HEK293T (cell line): ENCODE results near the gene LRRC4B.
"Not testable (repeated sequence)": the region's sequence is repeated elsewhere in the genome, so short reads cannot be mapped to it uniquely, and the experiment has no call there.

Experiments used
- CTCF ChIA-PET: fragments of 350-600 bp; formaldehyde crosslinking; extraction: SDS; loops from one replicate; lab custom pipeline; 2021; ENCODE audit warnings: antibody characterized with exemption, inconsistent platforms; lab: Yijun Ruan, JAX
- POLR2A ChIA-PET: fragments of 350-600 bp; formaldehyde crosslinking; extraction: SDS; loops from one replicate; lab custom pipeline; 2020; ENCODE audit warnings: antibody characterized with exemption, inconsistent platforms; lab: Yijun Ruan, JAX
- DNase-seq: peaks from one replicate; pipeline ENCODE4 v3.0.0; 2012; ENCODE audit warnings: mixed read lengths; ENCODE audit errors: extremely low spot score
- ARNT ChIP-seq: fragments of 450-650 bp; IDR thresholded peaks from 2 replicates; pipeline ENCODE4 v1.6.1; 2017; ENCODE audit warnings: mild to moderate bottlenecking
- BHLHE40 ChIP-seq: fragments of 450-650 bp; IDR thresholded peaks from 2 replicates; pipeline ENCODE4 v1.6.1; 2016; ENCODE audit warnings: mild to moderate bottlenecking, moderate library complexity, borderline replicate concordance
- CTBP1 ChIP-seq: fragments of 450-650 bp; IDR thresholded peaks from 2 replicates; pipeline ENCODE4 v1.6.1; 2016; ENCODE audit warnings: borderline replicate concordance
- ELF4 ChIP-seq: fragments of 450-650 bp; IDR thresholded peaks from 2 replicates; pipeline ENCODE4 v1.6.1; 2017; ENCODE audit warnings: antibody characterized with exemption
- FOXA1 ChIP-seq: fragments of 450-650 bp; IDR thresholded peaks from 2 replicates; pipeline ENCODE4 v1.6.1; 2016; ENCODE audit warnings: mild to moderate bottlenecking
- FOXK2 ChIP-seq: fragments of 450-650 bp; IDR thresholded peaks from 2 replicates; pipeline ENCODE4 v1.6.1; 2016; ENCODE audit warnings: mild to moderate bottlenecking
- FOXM1 ChIP-seq: fragments of 450-650 bp; IDR thresholded peaks from 2 replicates; pipeline ENCODE4 v1.6.1; 2017; ENCODE audit warnings: mild to moderate bottlenecking, borderline replicate concordance
- HDGF ChIP-seq: fragments of 450-650 bp; IDR thresholded peaks from 2 replicates; pipeline ENCODE4 v1.6.1; 2017; ENCODE audit warnings: antibody characterized with exemption, borderline replicate concordance
- L3MBTL2 ChIP-seq: fragments of 450-650 bp; conservative IDR thresholded peaks from 2 replicates; pipeline ENCODE4 v1.6.1; 2016; ENCODE audit warnings: mild to moderate bottlenecking
- LEF1 ChIP-seq: fragments of 450-650 bp; IDR thresholded peaks from 2 replicates; pipeline ENCODE4 v1.6.1; 2017; ENCODE audit warnings: mild to moderate bottlenecking, borderline replicate concordance
- NFRKB ChIP-seq: fragments of 450-650 bp; IDR thresholded peaks from 2 replicates; pipeline ENCODE4 v1.6.1; 2016; ENCODE audit warnings: mild to moderate bottlenecking, moderate library complexity
- SP1 ChIP-seq: fragments of 450-650 bp; IDR thresholded peaks from 2 replicates; pipeline ENCODE4 v1.6.1; 2017
- SUZ12 ChIP-seq: fragments of 450-650 bp; IDR thresholded peaks from 2 replicates; pipeline ENCODE4 v1.6.1; 2016; ENCODE audit warnings: mild to moderate bottlenecking
- TARDBP ChIP-seq: fragments of 450-650 bp; IDR thresholded peaks from 2 replicates; pipeline ENCODE4 v1.6.1; 2016
- ZNF384 ChIP-seq: fragments of 450-650 bp; IDR thresholded peaks from 2 replicates; pipeline ENCODE4 v1.6.1; 2016
- TF ChIP-seq, protein P1 (sequence below): fragments of 450-650 bp; IDR thresholded peaks from 2 replicates; pipeline ENCODE4 v1.6.1; 2016

The LRRC4B gene

DNA sequence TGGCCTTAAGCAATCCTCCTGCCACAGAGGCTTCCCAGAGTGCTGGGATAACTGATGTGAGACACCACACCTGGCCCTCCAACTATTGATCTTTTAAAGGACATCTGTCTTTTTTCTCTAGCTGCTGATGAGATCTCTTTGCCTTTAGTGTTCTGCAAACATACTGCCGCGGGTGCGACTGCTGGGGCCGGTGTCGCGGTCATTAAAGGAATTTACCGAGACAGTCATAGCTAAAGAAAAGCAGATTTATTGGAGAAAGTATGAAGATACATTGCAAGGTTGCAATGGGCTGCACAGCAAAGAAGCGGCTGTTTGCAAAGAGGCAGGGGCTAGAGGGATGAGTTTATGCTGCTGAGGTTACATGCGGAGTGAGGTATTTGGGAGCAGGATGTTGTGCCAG, 31.2 kb upstream of the LRRC4B start:
- TF ChIP-seq TARDBP (no peak), ARNT (no peak)
- ChIA-PET CTCF (interaction anchor here (0.6 to 1.8 kb wide), 2 partner anchors 9 to 34 kb away, joined by 4 read pairs; no protein-coding TSS in a partner anchor), POLR2A (no interaction called here)
- DNase-seq, result no peak

DNA sequence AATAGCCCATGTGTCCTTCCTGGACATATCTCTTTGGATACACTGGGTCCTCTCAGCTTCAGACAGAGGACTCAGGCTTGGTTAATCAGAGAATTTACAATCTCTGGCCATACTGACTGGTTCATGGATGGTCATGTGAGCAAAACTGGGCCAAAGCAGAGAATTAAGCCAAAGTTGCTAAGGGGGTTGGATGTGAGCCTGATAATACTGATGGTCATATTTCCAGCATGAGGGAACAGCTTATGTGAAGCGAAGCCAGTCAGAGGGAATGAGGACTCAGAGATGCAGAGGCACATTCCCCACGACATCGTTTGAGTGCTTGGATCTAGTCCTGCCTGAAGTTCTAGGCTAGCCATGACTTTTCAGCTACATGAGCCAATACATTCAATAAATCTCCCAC, 22.0 kb upstream of the LRRC4B start:
- no peak for TF ChIP-seq SP1
- TF ChIP-seq ARNT, result no peak
- TF ChIP-seq FOXK2, result no peak
- TF ChIP-seq ZNF384, result no peak
- no peak for TF ChIP-seq SUZ12
- TF ChIP-seq, protein P1, sequence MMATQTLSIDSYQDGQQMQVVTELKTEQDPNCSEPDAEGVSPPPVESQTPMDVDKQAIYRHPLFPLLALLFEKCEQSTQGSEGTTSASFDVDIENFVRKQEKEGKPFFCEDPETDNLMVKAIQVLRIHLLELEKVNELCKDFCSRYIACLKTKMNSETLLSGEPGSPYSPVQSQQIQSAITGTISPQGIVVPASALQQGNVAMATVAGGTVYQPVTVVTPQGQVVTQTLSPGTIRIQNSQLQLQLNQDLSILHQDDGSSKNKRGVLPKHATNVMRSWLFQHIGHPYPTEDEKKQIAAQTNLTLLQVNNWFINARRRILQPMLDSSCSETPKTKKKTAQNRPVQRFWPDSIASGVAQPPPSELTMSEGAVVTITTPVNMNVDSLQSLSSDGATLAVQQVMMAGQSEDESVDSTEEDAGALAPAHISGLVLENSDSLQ, result no peak
- TF ChIP-seq LEF1, result no peak
- no peak for TF ChIP-seq TARDBP
- ChIA-PET CTCF (no interaction called here), POLR2A (interaction anchor here (1.0 kb wide), 1 partner anchor 18 kb away, joined by 3 read pairs; no protein-coding TSS in a partner anchor)
- DNase-seq, result no peak

DNA sequence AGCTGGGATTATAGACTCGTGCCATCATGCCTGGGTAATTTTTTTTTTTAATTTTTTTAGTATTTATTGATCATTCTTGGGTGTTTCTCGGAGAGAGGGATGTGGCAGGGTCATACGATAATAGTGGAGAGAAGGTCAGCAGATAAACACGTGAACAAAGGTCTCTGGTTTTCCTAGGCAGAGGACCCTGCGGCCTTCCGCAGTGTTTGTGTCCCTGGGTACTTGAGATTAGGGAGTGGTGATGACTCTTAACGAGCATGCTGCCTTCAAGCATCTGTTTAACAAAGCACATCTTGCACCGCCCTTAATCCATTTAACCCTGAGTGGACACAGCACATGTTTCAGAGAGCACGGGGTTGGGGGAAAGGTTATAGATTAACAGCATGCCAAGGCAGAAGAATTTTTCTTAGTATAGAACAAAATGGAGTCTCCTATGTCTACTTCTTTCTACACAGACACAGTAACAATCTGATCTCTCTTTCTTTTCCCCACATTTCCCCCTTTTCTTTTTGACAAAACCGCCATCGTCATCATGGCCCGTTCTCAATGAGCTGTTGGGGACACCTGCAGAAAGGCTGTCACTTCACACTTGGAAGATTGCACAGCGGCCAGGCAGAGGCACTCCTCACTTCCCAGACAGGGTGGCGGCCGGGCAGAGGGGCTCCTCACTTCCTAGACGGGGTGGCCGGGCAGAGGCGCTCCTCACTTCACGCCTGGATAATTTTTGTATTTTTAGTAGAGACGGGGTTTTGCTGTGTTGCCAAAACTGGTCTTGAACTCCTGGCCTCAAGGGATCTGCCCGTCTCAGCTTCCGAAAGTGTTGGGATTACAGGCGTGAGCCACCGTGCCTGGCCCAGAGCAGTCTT, 13.8 kb upstream of the LRRC4B start:
- CTCF ChIA-PET, POLR2A ChIA-PET, DNase-seq: not testable (repeated sequence)

DNA sequence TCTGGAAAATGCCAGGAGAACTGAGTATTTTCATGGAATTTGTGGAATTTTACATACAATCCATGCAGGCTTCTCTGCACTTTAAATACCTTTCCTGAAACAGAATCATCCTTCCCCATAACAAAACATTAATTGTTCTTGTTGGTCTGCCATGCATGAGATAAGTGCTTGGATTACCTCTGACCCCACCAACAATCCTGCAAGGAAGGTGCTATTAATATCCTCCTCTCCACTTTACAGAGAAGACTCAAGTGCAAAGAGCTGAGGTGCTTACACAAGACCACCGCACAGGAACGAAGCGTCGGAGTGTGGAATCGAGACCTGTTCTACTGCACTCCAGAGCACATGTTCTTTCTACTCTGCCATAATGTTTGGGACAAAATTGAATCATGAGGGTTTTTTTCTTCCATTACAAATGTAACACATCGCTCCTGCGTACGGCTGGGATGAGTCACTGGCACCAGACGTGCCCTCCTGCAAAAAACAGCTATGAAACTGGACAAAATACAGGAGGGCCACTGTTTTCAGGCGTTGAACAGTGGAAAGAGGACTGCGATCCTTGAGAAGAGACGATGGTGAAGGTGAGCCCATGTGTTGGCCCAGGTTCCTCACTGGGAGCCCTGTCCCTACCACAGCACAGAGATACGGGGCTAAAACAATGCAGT, 12.9 kb upstream of the LRRC4B start:
- CTCF ChIA-PET, result no interaction called here
- POLR2A ChIA-PET, result no interaction called here
- DNase-seq, result no peak
- TF ChIP-seq FOXA1, result no peak
- no peak for TF ChIP-seq ZNF384
- TF ChIP-seq L3MBTL2, result no peak
- TF ChIP-seq FOXM1, result no peak
- TF ChIP-seq ELF4, result no peak

DNA sequence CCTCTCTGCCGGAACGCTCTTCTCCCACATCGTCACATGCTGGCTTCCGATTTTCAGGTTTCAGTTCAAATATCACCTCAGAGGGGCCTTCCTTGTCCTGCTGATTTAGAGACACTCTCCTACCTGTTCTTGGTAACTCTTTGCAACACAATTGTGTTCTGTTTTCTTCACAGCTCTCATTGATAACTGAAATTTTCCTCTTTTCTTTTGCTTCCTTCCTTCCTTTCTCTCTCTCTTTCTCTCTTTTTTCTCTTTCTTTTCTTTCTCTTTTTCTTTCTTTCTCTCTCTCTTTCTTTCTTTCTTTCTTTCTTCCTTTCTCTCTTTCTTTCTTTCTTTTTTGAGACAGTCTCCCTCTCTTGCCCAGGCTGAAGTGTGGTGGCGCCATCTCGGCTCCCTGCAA, 12.0 kb upstream of the LRRC4B start:
- no peak for DNase-seq
- no peak for TF ChIP-seq SP1
- ChIA-PET CTCF (no interaction called here), POLR2A (no interaction called here)

DNA sequence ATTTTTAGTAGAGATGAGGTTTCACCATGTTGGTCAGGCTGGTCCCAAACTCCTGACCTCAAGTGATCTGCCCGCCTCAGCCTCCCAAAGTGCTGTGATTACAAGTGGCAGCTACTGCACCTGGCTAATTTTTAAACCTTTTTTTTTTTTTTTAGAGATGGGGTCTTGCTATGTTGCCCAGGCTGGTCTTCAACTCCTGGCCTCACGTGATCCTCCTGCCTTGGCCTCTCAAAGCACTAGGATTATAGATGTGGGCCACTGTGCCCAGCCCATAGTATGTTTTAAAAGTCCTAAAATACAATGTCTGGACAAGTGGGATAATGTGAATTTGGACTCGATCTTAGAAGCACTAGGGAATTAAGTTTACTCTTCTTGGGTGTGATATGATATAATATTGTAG, 8.5 kb upstream of the LRRC4B start:
- DNase-seq, POLR2A ChIA-PET: not testable (repeated sequence)
- CTCF ChIA-PET, result interaction anchor here (0.6 kb wide), 1 partner anchor 48 kb away, joined by 3 read pairs; no protein-coding TSS in a partner anchor

DNA sequence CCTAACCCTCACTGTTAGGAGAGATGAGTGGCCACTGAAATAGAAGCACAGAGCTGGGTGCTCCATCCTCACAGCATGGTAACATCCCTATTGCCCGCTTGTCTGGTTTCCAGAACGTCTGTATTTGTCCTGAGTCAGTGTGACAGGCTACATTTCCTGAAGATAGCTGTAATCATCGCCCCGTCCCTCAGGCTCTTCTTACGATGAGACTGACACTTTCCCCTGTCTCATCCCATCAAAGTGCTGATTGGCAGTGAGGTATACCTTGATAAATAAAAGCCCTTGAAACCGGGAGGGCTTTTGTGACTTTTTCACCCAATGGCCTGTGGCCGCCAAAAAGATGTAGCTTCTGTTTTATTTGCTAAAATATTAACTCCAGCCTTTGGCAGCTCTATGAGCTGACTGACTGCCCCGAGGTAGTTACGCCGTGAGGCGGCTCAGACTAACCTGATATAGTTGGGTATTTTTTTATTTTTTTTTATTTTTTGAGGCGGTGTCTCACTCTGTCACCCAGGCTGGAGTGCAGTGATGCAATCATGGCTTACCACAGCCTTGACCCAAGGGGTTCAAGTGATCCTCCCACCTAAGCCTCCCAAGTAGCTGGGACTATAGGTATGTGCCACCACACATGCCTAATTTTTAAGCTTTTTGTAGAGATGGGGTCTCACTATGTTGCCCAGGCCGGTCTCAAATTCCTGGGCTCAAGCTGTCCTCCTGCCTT, 5.7 kb upstream of the LRRC4B start:
- TF ChIP-seq ARNT (no peak), CTBP1 (no peak), ELF4 (no peak), FOXM1 (no peak), FOXA1 (no peak), SP1 (no peak), NFRKB (no peak), ZNF384 (no peak), SUZ12 (no peak), L3MBTL2 (no peak), TARDBP (no peak), FOXK2 (no peak), BHLHE40 (no peak), HDGF (no peak), LEF1 (no peak)
- TF ChIP-seq, protein P1, result no peak
- no peak for DNase-seq
- ChIA-PET POLR2A (interaction anchor here (1.2 kb wide), 1 partner anchor 18 kb away, joined by 3 read pairs; no protein-coding TSS in a partner anchor), CTCF (no interaction called here)
